H1 (cell line): ENCODE results near the gene VCPKMT. TPM values are rescaled to one million over a fixed set of nuclear protein-coding genes. Genes with fewer than 3 reads are reported as not detected.
"Not testable (repeated sequence)": the region's sequence is repeated elsewhere in the genome, so short reads cannot be mapped to it uniquely, and the experiment has no call there.

Experiments used
- CTCF ChIA-PET: fragments of 300-600 bp; sonication (Branson Sonifier 250); formaldehyde crosslinking; loops from one replicate; lab custom pipeline; 2021; ENCODE audit not compliant: partially characterized antibody; lab: Charles Lee
- POLR2A ChIA-PET: fragments of 300-600 bp; sonication (Branson Sonifier 250); formaldehyde crosslinking; loops from one replicate; lab custom pipeline; 2021; ENCODE audit warnings: inconsistent platforms; ENCODE audit not compliant: partially characterized antibody; lab: Charles Lee
- DNase-seq, 2 experiments: peaks; one replicate each; pipeline versions ENCODE4 v3.0.0 to v3.0.0-alpha.2; 2010 to 2022; ENCODE audit warnings: low spot score in 2 of 2, low read depth in 1 of 2, mixed read lengths in 1 of 2
- FAIRE-seq: peaks from 2 replicates; lab custom pipeline; 2011; peaks lifted over from hg19 to GRCh38; lab: Jason Lieb, UNC
- H2AFZ ChIP-seq: 2 replicates; pipeline ENCODE4 v1.8.1; 2012; ENCODE audit warnings: low read length, inconsistent platforms
- H2AK5ac ChIP-seq: 2 replicates; pipeline ENCODE4 v1.6.1; 2013; ENCODE audit warnings: low read depth, low read length
- H2BK120ac ChIP-seq: replicated peaks from 2 replicates; pipeline ENCODE3; 2013; ENCODE audit warnings: low read depth, low read length, inconsistent platforms
- H2BK12ac ChIP-seq: 2 replicates; pipeline ENCODE4 v1.6.1; 2013; ENCODE audit warnings: low read depth, low read length
- H2BK15ac ChIP-seq: 2 replicates; pipeline ENCODE4 v1.6.1; 2013; ENCODE audit warnings: low read length
- H2BK20ac ChIP-seq: 2 replicates; pipeline ENCODE4 v1.6.1; 2013; ENCODE audit warnings: low read length
- H2BK5ac ChIP-seq: 2 replicates; pipeline ENCODE4 v1.6.1; 2013; ENCODE audit warnings: low read depth, low read length
- H3K14ac ChIP-seq: 2 replicates; pipeline ENCODE4 v1.6.1; 2013; ENCODE audit warnings: inconsistent platforms; ENCODE audit not compliant: insufficient read length
- H3K18ac ChIP-seq: 2 replicates; pipeline ENCODE4 v1.6.1; 2013; ENCODE audit warnings: low read length; ENCODE audit errors: extremely low read depth
- H3K23ac ChIP-seq: 2 replicates; pipeline ENCODE4 v1.6.1; 2013; ENCODE audit warnings: inconsistent platforms; ENCODE audit not compliant: insufficient read length
- H3K23me2 ChIP-seq: 2 replicates; pipeline ENCODE4 v1.6.1; 2013; ENCODE audit warnings: low read depth, low read length
- H3K27ac ChIP-seq: 2 replicates; pipeline ENCODE4 v1.6.1; 2011; ENCODE audit warnings: low read depth, low read length, inconsistent platforms
- H3K27me3 ChIP-seq, 4 experiments: replicated peaks in 1 of 4; 1 replicate in 1 of 4; 2 replicates in 3 of 4; pipeline versions ENCODE4 v1.6.1 to v1.8.1; 2011 to 2013; ENCODE audit warnings: low read length in 3 of 4, mild to moderate bottlenecking in 3 of 4, inconsistent platforms in 2 of 4, mixed read lengths in 2 of 4, moderate library complexity in 1 of 4; ENCODE audit not compliant: control insufficient read depth in 3 of 4, insufficient read depth in 3 of 4; ENCODE audit errors: extremely low read depth in 1 of 4
- H3K36me3 ChIP-seq, 4 experiments: 2 replicates each; pipeline versions ENCODE4 v1.6.1 to v1.8.1; 2011 to 2013; ENCODE audit warnings: mild to moderate bottlenecking in 4 of 4, low read length in 3 of 4, moderate library complexity in 2 of 4, control low read depth in 1 of 4, inconsistent platforms in 1 of 4; ENCODE audit not compliant: insufficient read depth in 4 of 4, control insufficient read depth in 2 of 4
- H3K4ac ChIP-seq: replicated peaks from 2 replicates; pipeline ENCODE3; 2013; ENCODE audit warnings: low read length, low read depth, mixed read lengths, inconsistent platforms; ENCODE audit not compliant: insufficient read length
- H3K4me1 ChIP-seq, 4 experiments: replicated peaks in 1 of 4; 1 replicate in 1 of 4; 2 replicates in 3 of 4; pipeline versions ENCODE4 v1.6.1 to v1.8.1; 2011 to 2013; ENCODE audit warnings: low read length in 3 of 4, inconsistent platforms in 2 of 4, mixed read lengths in 1 of 4; ENCODE audit not compliant: insufficient read depth in 4 of 4, control insufficient read depth in 3 of 4
- H3K4me2 ChIP-seq, 2 experiments: 2 replicates each; pipeline versions ENCODE4 v1.6.1 to v1.8.1; 2011 to 2013; ENCODE audit warnings: low read depth in 2 of 2, low read length in 2 of 2, control low read depth in 1 of 2, inconsistent platforms in 1 of 2, mild to moderate bottlenecking in 1 of 2; ENCODE audit not compliant: insufficient read depth in 1 of 2
- H3K4me3 ChIP-seq, 4 experiments: fragments of 200-600, 300-600 bp in 1 of 4; sonication (generic), shearing (Covaris generic), sonication (Bioruptor Twin) in 1 of 4; 2 replicates each; pipeline versions ENCODE4 v1.5.1 to v1.8.1; 2011 to 2016; ENCODE audit warnings: low read length in 4 of 4, low read depth in 3 of 4, control low read depth in 2 of 4, inconsistent platforms in 2 of 4, mild to moderate bottlenecking in 2 of 4, mixed read lengths in 1 of 4, moderate library complexity in 1 of 4; ENCODE audit not compliant: insufficient read depth in 2 of 4; ENCODE audit errors: extremely low read depth in 1 of 4
- H3K56ac ChIP-seq: replicated peaks from 2 replicates; pipeline ENCODE3; 2013; ENCODE audit warnings: low read depth, mild to moderate bottlenecking, mixed read lengths, low read length, inconsistent platforms; ENCODE audit not compliant: insufficient read length
- H3K79me1 ChIP-seq: 2 replicates; pipeline ENCODE4 v1.6.1; 2013; ENCODE audit warnings: low read depth, low read length, control low read depth
- H3K79me2 ChIP-seq, 2 experiments: 2 replicates each; pipeline versions ENCODE4 v1.6.1 to v1.8.1; 2012 to 2013; ENCODE audit warnings: low read length in 2 of 2, mild to moderate bottlenecking in 2 of 2, inconsistent platforms in 1 of 2; ENCODE audit not compliant: insufficient read depth in 2 of 2, control insufficient read depth in 1 of 2
- H3K9ac ChIP-seq, 4 experiments: replicated peaks in 1 of 4; 1 replicate in 1 of 4; 2 replicates in 3 of 4; pipeline versions ENCODE4 v1.6.1 to v1.8.1; 2011 to 2013; ENCODE audit warnings: low read depth in 3 of 4, low read length in 3 of 4, control low read depth in 2 of 4, mild to moderate bottlenecking in 2 of 4, moderate library complexity in 2 of 4, inconsistent platforms in 1 of 4; ENCODE audit errors: extremely low read depth in 1 of 4
- H3K9me3 ChIP-seq, 2 experiments: 2 replicates each; pipeline versions ENCODE4 v1.6.1 to v1.8.1; 2012 to 2013; ENCODE audit warnings: mild to moderate bottlenecking in 2 of 2, moderate library complexity in 2 of 2, control low read depth in 1 of 2, inconsistent platforms in 1 of 2, low read depth in 1 of 2, low read length in 1 of 2, mixed read lengths in 1 of 2; ENCODE audit not compliant: insufficient read depth in 2 of 2
- H4K20me1 ChIP-seq, 2 experiments: replicated peaks in 1 of 2; 2 replicates each; pipeline versions ENCODE3 to v1.8.1; 2011 to 2013; ENCODE audit warnings: inconsistent platforms in 2 of 2, low read length in 2 of 2, mild to moderate bottlenecking in 1 of 2; ENCODE audit not compliant: insufficient read depth in 2 of 2, control insufficient read depth in 1 of 2
- H4K5ac ChIP-seq: 2 replicates; pipeline ENCODE4 v1.6.1; 2013; ENCODE audit warnings: low read length, low read depth, mixed read lengths, inconsistent platforms; ENCODE audit not compliant: insufficient read length
- H4K8ac ChIP-seq: 2 replicates; pipeline ENCODE4 v1.8.0; 2013; ENCODE audit warnings: mild to moderate bottlenecking, moderate library complexity, low read length, inconsistent platforms; ENCODE audit not compliant: insufficient read depth; ENCODE audit errors: extremely low read depth
- H4K91ac ChIP-seq: replicated peaks from 2 replicates; pipeline ENCODE3; 2013; ENCODE audit warnings: low read length, mixed read lengths, inconsistent platforms; ENCODE audit not compliant: insufficient read length
- WGBS, 2 experiments: shearing (Covaris generic) in 1 of 2; methylation state at CpG; one replicate each; pipeline versions ENCODE4 v1.1.6 to v1.1.7; 2013 to 2015; ENCODE audit warnings: low lambda C conversion rate in 2 of 2, mixed read lengths in 2 of 2, inconsistent platforms in 1 of 2, low coverage in 1 of 2, missing lambda C conversion rate in 1 of 2; ENCODE audit not compliant: insufficient replicate concordance in 2 of 2, insufficient coverage in 1 of 2, insufficient read length in 1 of 2; ENCODE audit errors: extremely low coverage in 1 of 2, missing lambda C conversion rate in 1 of 2; 5-methylcytosine and 5-hydroxymethylcytosine counted together
- polyA plus RNA-seq, 7 experiments: library from polyadenylated mRNA; depleted of rRNA in 3 of 7; stranded (reverse) in 5 of 7; unstranded in 2 of 7; fragments of >200 nt in 5 of 7; fragments of 200-250 nt in 2 of 7; gene quantifications; 1 replicate in 5 of 7; 2 replicates in 1 of 7; 4 replicates in 1 of 7; pipeline versions ENCODE4 v1.2.1 to v1.2.3, GENCODE V29; 2011 to 2013; ENCODE audit warnings: missing spikeins in 2 of 7, mixed read lengths in 2 of 7
- total RNA-seq: library from RNA; stranded (reverse); fragmentation: NEBNext Ultra II Directional; extraction: Animal tissue kit (Norgen Biotek cat#: 25700); gene quantifications from 2 replicates; pipeline ENCODE4 v1.2.1, GENCODE V29; 2021

Gene VCPKMT
- total and polyA plus RNA-seq, 2 of the 8 experiments (the other 6 are each of a cell fraction or from before 2014, with no cell fraction given), result 3.8 to 7.1 TPM

GRCh38 chr14:50073663-50074062 is 42.7 kb downstream of the VCPKMT start:
- H3K4ac ChIP-seq, H2BK12ac ChIP-seq, CTCF ChIA-PET, H2AK5ac ChIP-seq, H2BK20ac ChIP-seq, H3K27ac ChIP-seq, H3K9me3 ChIP-seq, H4K91ac ChIP-seq, H4K5ac ChIP-seq, H3K18ac ChIP-seq, H4K20me1 ChIP-seq, H2BK15ac ChIP-seq, H3K4me3 ChIP-seq, H3K9ac ChIP-seq, H4K8ac ChIP-seq, H2BK5ac ChIP-seq, H3K79me2 ChIP-seq, H3K27me3 ChIP-seq, H3K23me2 ChIP-seq, H3K4me1 ChIP-seq, H2BK120ac ChIP-seq, FAIRE-seq, H3K36me3 ChIP-seq, H3K4me2 ChIP-seq, DNase-seq, H3K79me1 ChIP-seq, H3K56ac ChIP-seq, H3K14ac ChIP-seq, H3K23ac ChIP-seq, POLR2A ChIA-PET, H2AFZ ChIP-seq: not testable (repeated sequence)
- 98% methylated on average over 12 of the region's 32 CpGs; no CpG with 5 or more reads in 1 of the 2 experiments for WGBS, 2 experiments
